HL-60 (cell line): ENCODE results near the gene GLIS1.

ENCODE experiments used
- DNase-seq, 2 experiments: peaks; one replicate each; pipeline ENCODE4 v3.0.0-alpha.2; 2010 to 2020; ENCODE audit warnings: low read depth in 1 of 2, low spot score in 1 of 2
- H3K27ac ChIP-seq: fragments of 250-450 bp; sonication (Bioruptor Pico); replicated peaks from 2 replicates; pipeline ENCODE4 v1.5.1; 2020; ENCODE audit warnings: mild to moderate bottlenecking, moderate library complexity
- H3K27me3 ChIP-seq: fragments of 250-450 bp; sonication (Bioruptor Pico); 2 replicates; pipeline ENCODE4 v1.5.1; 2021; ENCODE audit warnings: mild to moderate bottlenecking, moderate library complexity; ENCODE audit not compliant: insufficient read depth, poor library complexity, severe bottlenecking
- H3K4me3 ChIP-seq: replicated peaks from 2 replicates; pipeline ENCODE4 v1.5.1; 2011; ENCODE audit warnings: mild to moderate bottlenecking, control low read depth, low read length; ENCODE audit not compliant: insufficient read depth
- GABPA ChIP-seq: IDR thresholded peaks from 2 replicates; pipeline ENCODE4 v1.6.1; 2012; ENCODE audit warnings: low read depth
- POLR2AphosphoS5 ChIP-seq: IDR thresholded peaks from 2 replicates; pipeline ENCODE4 v1.6.1; 2012; ENCODE audit warnings: low read depth
- REST ChIP-seq: IDR thresholded peaks from 2 replicates; pipeline ENCODE4 v1.6.1; 2012; ENCODE audit warnings: low read depth; ENCODE audit not compliant: insufficient replicate concordance
- SPI1 ChIP-seq: IDR thresholded peaks from 2 replicates; pipeline ENCODE4 v1.6.1; 2012; ENCODE audit warnings: low read depth, mild to moderate bottlenecking, borderline replicate concordance
- TF ChIP-seq, protein P1 (sequence below): IDR thresholded peaks from one replicate; pipeline ENCODE4 v1.5.1; 2011; ENCODE audit warnings: low read length, control low read depth, inconsistent platforms; ENCODE audit not compliant: insufficient read depth

GLIS1 gene

DNA sequence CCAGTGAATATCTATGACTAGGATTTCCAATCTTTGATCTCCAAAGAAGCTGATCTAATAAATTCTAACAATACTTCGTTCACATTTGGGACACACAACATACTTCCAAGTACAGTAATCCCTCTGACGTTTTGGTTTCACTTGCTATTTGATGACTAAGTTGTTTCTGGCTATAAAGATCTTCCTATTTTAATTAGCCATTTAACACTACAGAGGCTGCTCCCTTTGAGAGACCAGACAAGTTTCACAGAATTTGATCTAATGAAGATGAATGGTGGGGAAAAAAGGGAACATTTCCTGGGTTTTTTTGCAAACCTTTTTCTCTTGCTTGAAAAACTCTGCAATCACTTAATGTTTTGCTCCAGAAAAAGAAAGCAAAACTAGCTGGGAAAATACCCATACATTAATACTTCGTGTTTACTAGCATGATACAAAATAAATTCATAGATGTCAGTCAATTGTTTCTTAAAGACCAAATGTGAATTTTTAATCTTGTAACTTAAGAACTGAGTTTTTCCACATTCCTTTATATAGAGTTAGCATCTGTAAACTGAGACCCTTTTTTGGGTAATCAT lies 28.0 kb upstream of the GLIS1 start:
- H3K4me3 ChIP-seq, result no peak overlapping the region
- TF ChIP-seq, protein P1, sequence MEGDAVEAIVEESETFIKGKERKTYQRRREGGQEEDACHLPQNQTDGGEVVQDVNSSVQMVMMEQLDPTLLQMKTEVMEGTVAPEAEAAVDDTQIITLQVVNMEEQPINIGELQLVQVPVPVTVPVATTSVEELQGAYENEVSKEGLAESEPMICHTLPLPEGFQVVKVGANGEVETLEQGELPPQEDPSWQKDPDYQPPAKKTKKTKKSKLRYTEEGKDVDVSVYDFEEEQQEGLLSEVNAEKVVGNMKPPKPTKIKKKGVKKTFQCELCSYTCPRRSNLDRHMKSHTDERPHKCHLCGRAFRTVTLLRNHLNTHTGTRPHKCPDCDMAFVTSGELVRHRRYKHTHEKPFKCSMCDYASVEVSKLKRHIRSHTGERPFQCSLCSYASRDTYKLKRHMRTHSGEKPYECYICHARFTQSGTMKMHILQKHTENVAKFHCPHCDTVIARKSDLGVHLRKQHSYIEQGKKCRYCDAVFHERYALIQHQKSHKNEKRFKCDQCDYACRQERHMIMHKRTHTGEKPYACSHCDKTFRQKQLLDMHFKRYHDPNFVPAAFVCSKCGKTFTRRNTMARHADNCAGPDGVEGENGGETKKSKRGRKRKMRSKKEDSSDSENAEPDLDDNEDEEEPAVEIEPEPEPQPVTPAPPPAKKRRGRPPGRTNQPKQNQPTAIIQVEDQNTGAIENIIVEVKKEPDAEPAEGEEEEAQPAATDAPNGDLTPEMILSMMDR, result no peak
- no peaks in the 10 kb centered on the region for H3K27me3 ChIP-seq
- H3K27ac ChIP-seq, result no peak overlapping the region
- DNase-seq, result no peak

DNA sequence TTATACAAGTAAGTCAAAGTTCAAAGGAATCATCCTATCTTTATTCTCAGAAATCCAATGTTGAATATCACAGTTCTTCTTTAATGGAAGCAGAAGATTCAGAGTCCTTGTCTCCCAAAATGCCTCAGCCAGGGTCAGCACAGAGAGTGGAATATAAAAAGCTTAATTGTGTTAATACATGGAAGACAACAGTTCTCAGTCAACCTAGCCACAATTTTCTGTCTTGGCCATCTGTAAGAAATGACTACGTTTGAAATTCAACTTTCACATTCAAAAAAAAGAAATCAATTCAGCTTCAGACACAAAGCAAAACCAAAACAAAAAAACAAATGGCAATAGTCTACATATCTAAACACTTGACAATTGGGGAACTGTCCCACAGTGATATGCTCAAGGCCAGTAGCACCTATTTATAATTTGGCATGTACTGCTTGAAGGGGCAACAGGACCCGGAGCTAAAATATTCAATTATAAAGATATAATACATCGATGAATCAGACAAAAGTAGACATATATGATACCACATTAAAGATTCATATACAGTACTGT lies 27.3 kb upstream of the GLIS1 start:
- H3K27ac ChIP-seq, result no peak overlapping the region
- no peak for DNase-seq
- no peaks in the 10 kb centered on the region for H3K27me3 ChIP-seq
- TF ChIP-seq REST (no peak), SPI1 (no peak), POLR2AphosphoS5 (no peak), GABPA (no peak)
- TF ChIP-seq, protein P1, result no peak
- H3K4me3 ChIP-seq, result no peak overlapping the region

DNA sequence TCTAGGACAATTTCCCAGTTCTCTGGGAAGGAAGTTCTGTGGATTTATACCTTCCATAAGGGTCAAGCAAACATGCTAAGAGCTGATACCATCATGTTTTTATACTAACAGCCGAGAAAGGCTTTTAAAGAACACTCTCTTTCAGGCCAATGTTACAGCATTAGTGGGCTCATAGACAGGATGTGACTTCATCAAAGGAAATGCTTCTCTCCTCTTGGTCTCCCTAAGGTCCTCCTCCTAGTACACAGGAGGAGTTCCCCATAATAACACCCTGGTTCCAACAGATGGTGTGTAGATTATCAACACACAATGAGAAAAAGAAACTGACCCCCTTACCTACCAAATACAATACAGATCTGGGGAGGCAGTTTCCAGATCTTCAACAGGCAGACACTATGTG lies 26.7 kb upstream of the GLIS1 start:
- no peak overlapping the region for H3K27ac ChIP-seq
- TF ChIP-seq REST (no peak), GABPA (peak; percentile 23; the same call in 1 of the 2 replicates)
- TF ChIP-seq, protein P1, result no peak
- no peak overlapping the region for H3K4me3 ChIP-seq
- no peak for DNase-seq
- no peaks in the 10 kb centered on the region for H3K27me3 ChIP-seq

DNA sequence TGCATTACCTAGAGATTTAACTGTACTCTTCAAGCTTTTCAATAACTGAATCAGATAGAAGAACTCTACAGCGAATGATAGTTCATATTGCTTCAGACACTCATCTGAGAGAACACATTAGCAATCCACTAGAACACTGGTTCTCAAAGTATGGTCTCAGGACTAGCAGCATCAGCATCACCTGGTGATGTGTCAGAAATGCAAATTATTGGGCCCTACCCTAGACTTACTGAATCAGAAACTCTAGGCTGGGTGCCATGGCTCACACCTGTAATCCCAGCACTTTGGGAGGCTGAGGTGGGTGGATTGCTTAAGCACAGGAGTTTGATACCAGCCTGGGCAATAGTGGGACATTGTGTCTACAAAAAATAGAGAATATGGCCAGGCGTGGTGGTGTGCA lies 24.9 kb upstream of the GLIS1 start:
- no peak overlapping the region for H3K4me3 ChIP-seq
- H3K27ac ChIP-seq, result no peak overlapping the region
- no peaks in the 10 kb centered on the region for H3K27me3 ChIP-seq
- DNase-seq, result no peak
- TF ChIP-seq GABPA, result no peak
- TF ChIP-seq POLR2AphosphoS5, result no peak
- no peak for TF ChIP-seq REST
- TF ChIP-seq, protein P1, result no peak
- TF ChIP-seq SPI1, result no peak
